DMS153 (cell line): ENCODE measurements around the gene SLC14A1.

Experiments
- DNase-seq: peaks from one replicate; lab custom pipeline; 2025; lab: John Stamatoyannopoulos, UW

Gene SLC14A1

GRCh38 chr18:45723567-45724355, at the start of gene SLC14A1:
Gene SLC14A1 (plus strand): TSS chr18:45724181. CDS start chr18:45730321, 6,140 bp downstream.
- DNase-seq: no peak

- no peak for DNase-seq
These were observed 46.6 kb upstream of the SLC14A1 start for GRCh38 chr18:45677276-45677807.

GRCh38 chr18:45678441-45678840, 45.5 kb upstream of the SLC14A1 start:
- no peak for DNase-seq

GRCh38 chr18:45678850-45679249, 45.1 kb upstream of the SLC14A1 start:
- DNase-seq: no peak

- DNase-seq: peak; percentile 46
These were observed 43.8 kb upstream of the SLC14A1 start for GRCh38 chr18:45680066-45680690.

- DNase-seq: no peak
These were observed 41.8 kb upstream of the SLC14A1 start for GRCh38 chr18:45682181-45682580.

- DNase-seq: no peak
These were observed 39.5 kb upstream of the SLC14A1 start for GRCh38 chr18:45684341-45685115.

GRCh38 chr18:45686891-45687611, 36.9 kb upstream of the SLC14A1 start:
- no peak for DNase-seq

GRCh38 chr18:45687621-45688020, 36.4 kb upstream of the SLC14A1 start:
- DNase-seq: no peak

GRCh38 chr18:45688113-45688512, 35.9 kb upstream of the SLC14A1 start:
- DNase-seq: no peak

GRCh38 chr18:45688833-45689232, 35.1 kb upstream of the SLC14A1 start:
- no peak for DNase-seq

- DNase-seq: no peak
These were observed 34.6 kb upstream of the SLC14A1 start for GRCh38 chr18:45689396-45689795.

- peak; percentile 40 for DNase-seq
These were observed 32.8 kb upstream of the SLC14A1 start for GRCh38 chr18:45690975-45691815.

GRCh38 chr18:45691816-45692179, 32.2 kb upstream of the SLC14A1 start:
- no peak for DNase-seq

GRCh38 chr18:45702708-45703265, 21.2 kb upstream of the SLC14A1 start:
- no peak for DNase-seq

- no peak for DNase-seq
These were observed 15.2 kb upstream of the SLC14A1 start for GRCh38 chr18:45708831-45709230.

GRCh38 chr18:45712061-45712460, 11.9 kb upstream of the SLC14A1 start:
- no peak for DNase-seq

GRCh38 chr18:45713239-45713638, 10.7 kb upstream of the SLC14A1 start:
- no peak for DNase-seq

- no peak for DNase-seq
These were observed 8.7 kb upstream of the SLC14A1 start for GRCh38 chr18:45715212-45715780.

- DNase-seq: no peak
These were observed 4.9 kb upstream of the SLC14A1 start for GRCh38 chr18:45719106-45719505.
